Left lung (tissue), 14 donors: ENCODE measurements around the gene G6PC2. TPM values are rescaled to one million over a fixed set of nuclear protein-coding genes. Genes with fewer than 3 reads are reported as not detected.

ENCODE experiments used
- ATAC-seq: fragments of 200-7000 bp; cut with Tn5 transposase; one replicate; pipeline ENCODE4 v1.9.1; 2020; ENCODE audit warnings: moderate library complexity
- DNase-seq, 4 donors: peaks; one replicate each; pipeline ENCODE4 v3.0.0-alpha.2; 2013 to 2020
- H3K27ac ChIP-seq, 2 donors: fragments of 200-600 bp; sonication (generic) in 1 of 2; one replicate each; pipeline versions ENCODE4 v1.5.0 to v1.8.0; 2020 to 2021
- H3K27me3 ChIP-seq, 2 donors: fragments of 200-600 bp; sonication (generic) in 1 of 2; one replicate each; pipeline versions ENCODE4 v1.5.0 to v1.8.0; 2020 to 2021
- H3K36me3 ChIP-seq, 2 donors: fragments of 200-600 bp; sonication (generic) in 1 of 2; one replicate each; pipeline versions ENCODE4 v1.5.0 to v1.8.0; 2020 to 2021
- H3K4me1 ChIP-seq, 2 donors: fragments of 200-600 bp; one replicate each; pipeline ENCODE4 v1.8.0; 2021
- H3K4me3 ChIP-seq, 2 donors: fragments of 200-600 bp; sonication (generic) in 1 of 2; one replicate each; pipeline versions ENCODE4 v1.5.0 to v1.8.0; 2020 to 2021; ENCODE audit warnings: mild to moderate bottlenecking in 1 of 2
- H3K9me3 ChIP-seq, 2 donors: fragments of 200-600 bp; sonication (generic) in 1 of 2; one replicate each; pipeline versions ENCODE4 v1.5.0 to v1.8.0; 2020 to 2021
- CTCF ChIP-seq, 2 donors: fragments of 200-600 bp; sonication (generic) in 1 of 2; IDR thresholded peaks; one replicate each; pipeline versions ENCODE4 v1.5.0 to v1.8.0; 2021; ENCODE audit warnings: antibody characterized with exemption in 2 of 2
- intact Hi-C, 2 donors: fragments of 100-400 bp; cut with DNase I; formaldehyde crosslinking; loops; one replicate each; pipeline versions ENCODE4 v1.11.2 to v1.14.2; 2022
- long read RNA-seq, 12 donors: library from polyadenylated mRNA in 2 of 12; unstranded in 2 of 12; transcript quantifications; one replicate each; pipeline ENCODE4 v2.0.0 and lab custom pipeline, GENCODE V29; 2019 to 2026
- polyA plus RNA-seq, 6 donors: library from polyadenylated mRNA; unstranded; fragments of 120-200 nt; gene quantifications; one replicate each; pipeline ENCODE4 v1.2.1, GENCODE V29; 2013; ENCODE audit not compliant: insufficient read length in 6 of 6
- total RNA-seq, 2 donors: library from RNA; stranded (reverse); fragmentation: NEBNext Ultra II Directional; extraction: Animal tissue kit (Norgen Biotek cat#: 25700); gene quantifications; one replicate each; pipeline ENCODE4 v1.2.1, GENCODE V29; 2021
- donor health status: DM: no; HTN: yes; CAD: no.
- donor health status: DM: no; HTN: no; CAD: no.

Gene G6PC2, protein sequence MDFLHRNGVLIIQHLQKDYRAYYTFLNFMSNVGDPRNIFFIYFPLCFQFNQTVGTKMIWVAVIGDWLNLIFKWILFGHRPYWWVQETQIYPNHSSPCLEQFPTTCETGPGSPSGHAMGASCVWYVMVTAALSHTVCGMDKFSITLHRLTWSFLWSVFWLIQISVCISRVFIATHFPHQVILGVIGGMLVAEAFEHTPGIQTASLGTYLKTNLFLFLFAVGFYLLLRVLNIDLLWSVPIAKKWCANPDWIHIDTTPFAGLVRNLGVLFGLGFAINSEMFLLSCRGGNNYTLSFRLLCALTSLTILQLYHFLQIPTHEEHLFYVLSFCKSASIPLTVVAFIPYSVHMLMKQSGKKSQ
- total RNA-seq = not detected
- polyA plus RNA-seq = under 1 TPM in 1 of 6 donors, not detected in 5; 0.09 TPM
- long read RNA-seq, donor 1 = 0 reads
- long read RNA-seq, donor 2 = 0 reads
- long read RNA-seq, donor 3 = 0 reads
- long read RNA-seq, donor 4 = 0 reads
- long read RNA-seq, donor 5 = 0 reads
- long read RNA-seq, donor 6 = 0 reads
- long read RNA-seq, donor 7 = 0 reads
- long read RNA-seq, donor 8 = 0 reads
- long read RNA-seq, donor 9 = 0 reads
- long read RNA-seq, donor 10 = 0 reads
- long read RNA-seq, donor 11 = 0 reads
- long read RNA-seq, donor 12 = 0 reads

- no peak for TF ChIP-seq CTCF (IDR thresholded peaks at IDR 0.05)
- ATAC-seq = no peak
Observed at GRCh38 chr2:168901003-168901402, at the start of gene G6PC2. TSS of gene G6PC2 (plus strand) at chr2:168901291. CDS start at chr2:168901332, 41 bp downstream.

DNA sequence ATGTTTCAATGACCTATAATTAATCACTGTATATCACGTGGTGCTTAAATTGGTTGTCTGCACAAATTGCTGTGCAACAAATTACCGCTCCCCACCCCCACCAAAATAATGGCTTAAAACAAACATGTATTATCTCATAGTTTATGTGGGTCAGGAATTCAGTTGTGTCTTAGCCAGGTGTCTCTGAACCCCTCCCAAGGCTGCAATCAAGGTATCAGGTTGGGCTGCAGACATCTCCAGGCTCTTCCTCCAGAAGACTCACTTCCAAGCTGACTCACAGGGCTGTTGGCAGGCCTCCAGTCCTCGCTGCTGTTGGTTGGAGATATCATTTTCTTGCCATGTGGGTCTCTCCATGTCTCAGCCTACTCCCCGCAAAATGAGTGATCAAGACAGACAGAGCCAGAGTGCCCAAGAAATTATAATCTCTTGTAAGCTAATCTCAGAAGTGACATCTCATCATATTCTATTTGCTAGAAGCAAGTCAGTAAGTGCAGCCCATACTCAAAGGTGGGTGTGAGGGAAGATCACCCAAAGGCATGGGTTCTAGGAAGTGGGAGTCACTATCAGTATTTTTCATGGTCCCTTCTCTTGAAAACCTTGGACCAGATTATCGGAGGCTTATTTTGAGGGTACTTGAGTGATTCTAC is 49.3 kb upstream of the G6PC2 start:
- no peak for TF ChIP-seq CTCF (IDR thresholded peaks at IDR 0.05)

More at GRCh38 chr2:168901003-168901402, at the start of gene G6PC2:
- no peaks in the 10 kb centered on the region for H3K4me1 ChIP-seq
- H3K36me3 ChIP-seq = no peaks in the 10 kb centered on the region
- H3K27ac ChIP-seq = no peak within 1 kb of the TSS
- H3K27me3 ChIP-seq = no peaks in the 10 kb centered on the region
- H3K9me3 ChIP-seq = no peaks in the 10 kb centered on the region
- DNase-seq = no peak
- H3K4me3 ChIP-seq = no peak within 1 kb of the TSS
- intact Hi-C loops = no loop called here

GRCh38 chr2:168852481-168852880 is 48.6 kb upstream of the G6PC2 start:
- no peak for TF ChIP-seq CTCF (IDR thresholded peaks at IDR 0.05)
- Histone ChIP-seq H3K36me3 (peaks cover 0 to 11% of the 10 kb centered on the region in 2 donors), H3K27me3 (no peaks in the 10 kb centered on the region), H3K9me3 (no peaks in the 10 kb centered on the region), H3K4me1 (peaks cover 0 to 4% of the 10 kb centered on the region in 2 donors), H3K27ac (no peak overlapping the region), H3K4me3 (no peak overlapping the region)
- DNase-seq = no peak
- intact Hi-C loops = no loop called here
- no peak for ATAC-seq

More for the DNA sequence above, 49.3 kb upstream of the G6PC2 start:
- intact Hi-C loops = no loop called here
- Histone ChIP-seq H3K4me3 (no peak overlapping the region), H3K27ac (no peak overlapping the region), H3K36me3 (peaks cover 0 to 9% of the 10 kb centered on the region in 2 donors), H3K4me1 (peaks cover 0 to under 1% of the 10 kb centered on the region in 2 donors), H3K9me3 (no peaks in the 10 kb centered on the region), H3K27me3 (no peaks in the 10 kb centered on the region)
- ATAC-seq (no peak), DNase-seq (no peak)

DNA sequence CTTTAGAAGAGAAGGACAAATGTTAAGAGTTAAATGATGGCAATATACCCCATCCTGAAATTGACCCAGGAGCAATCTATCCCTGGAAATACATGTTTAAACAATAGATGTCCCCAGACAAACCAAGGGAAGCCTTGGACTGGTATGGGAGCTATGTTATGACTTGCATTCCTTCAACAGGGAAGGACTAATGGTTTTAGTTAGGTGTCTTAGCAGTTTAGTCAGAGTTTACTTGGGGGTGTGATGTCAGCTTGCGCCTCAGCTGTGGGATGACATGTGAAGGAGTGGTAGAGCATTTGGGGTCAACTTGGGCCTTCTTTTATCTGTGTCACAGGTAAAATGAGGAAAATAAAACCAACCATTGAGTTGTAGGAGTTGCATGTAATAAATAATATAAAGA is 47.6 kb upstream of the G6PC2 start:
- no peak for DNase-seq
- no peak for TF ChIP-seq CTCF (IDR thresholded peaks at IDR 0.05)
- Histone ChIP-seq H3K9me3 (no peaks in the 10 kb centered on the region), H3K36me3 (peaks cover 0 to 19% of the 10 kb centered on the region in 2 donors), H3K27me3 (no peaks in the 10 kb centered on the region), H3K4me1 (peaks cover 0 to 4% of the 10 kb centered on the region in 2 donors), H3K4me3 (no peak overlapping the region), H3K27ac (no peak overlapping the region)
- no peak for ATAC-seq
- intact Hi-C loops = no loop called here

GRCh38 chr2:168854651-168855050 is 46.4 kb upstream of the G6PC2 start:
- no peak for TF ChIP-seq CTCF (IDR thresholded peaks at IDR 0.05)
- Histone ChIP-seq H3K9me3 (no peaks in the 10 kb centered on the region), H3K4me1 (peaks cover 0 to 4% of the 10 kb centered on the region in 2 donors), H3K36me3 (peaks cover 0 to 22% of the 10 kb centered on the region in 2 donors), H3K27ac (no peak overlapping the region), H3K4me3 (no peak overlapping the region), H3K27me3 (no peaks in the 10 kb centered on the region)
- DNase-seq = no peak
- ATAC-seq = no peak
- intact Hi-C loops = no loop called here
